Suprapubic skin (tissue), 4 donors: ENCODE measurements around the gene TMCC2. TPM values are rescaled to one million over a fixed set of nuclear protein-coding genes. Genes with fewer than 3 reads are reported as not detected.
A peak's percentile ranks its signal among the peaks of the same experiment; 100 is the strongest.

Source experiments
- DNase-seq, 2 donors: peaks; one replicate each; pipeline ENCODE4 v3.0.0-alpha.2; 2019; ENCODE audit warnings: low spot score in 2 of 2
- H3K27ac ChIP-seq: fragments of 200-600 bp; sonication (generic); one replicate; pipeline ENCODE4 v1.5.1; 2019
- H3K27me3 ChIP-seq: fragments of 200-600 bp; sonication (generic); one replicate; pipeline ENCODE4 v1.5.1; 2019
- H3K36me3 ChIP-seq: fragments of 200-600 bp; sonication (generic); one replicate; pipeline ENCODE4 v1.5.1; 2019
- H3K4me1 ChIP-seq: fragments of 200-600 bp; sonication (generic); one replicate; pipeline ENCODE4 v1.5.1; 2019
- H3K4me3 ChIP-seq: fragments of 200-600 bp; sonication (generic); one replicate; pipeline ENCODE4 v1.5.1; 2019; ENCODE audit warnings: mild to moderate bottlenecking
- H3K9me3 ChIP-seq: fragments of 200-600 bp; sonication (generic); one replicate; pipeline ENCODE4 v1.5.1; 2019
- EP300 ChIP-seq: sonication (generic); formaldehyde crosslinking; IDR thresholded peaks from one replicate; pipeline ENCODE4 v1.6.1; 2017; ENCODE audit warnings: antibody characterized with exemption
- POLR2A ChIP-seq, 2 donors: fragments of 450-650 bp; IDR thresholded peaks; one replicate each; pipeline ENCODE4 v1.6.1; 2017; ENCODE audit warnings: antibody characterized with exemption in 2 of 2, mild to moderate bottlenecking in 2 of 2, moderate library complexity in 2 of 2
- POLR2AphosphoS5 ChIP-seq, 3 donors: sonication (generic); formaldehyde crosslinking; IDR thresholded peaks; one replicate each; pipeline ENCODE4 v1.6.1; 2017; ENCODE audit warnings: antibody characterized with exemption in 3 of 3
- WGBS: methylation state at CpG from one replicate; pipeline ENCODE4 v1.1.5; 2018; 5-methylcytosine and 5-hydroxymethylcytosine counted together
- total RNA-seq, 4 donors: library from RNA; depleted of rRNA; stranded (reverse); fragments of >200 nt; gene quantifications; one replicate each; pipeline ENCODE4 v1.1.0, GENCODE V29; 2016
- TF ChIP-seq, protein P1 (sequence below), 2 donors: fragments of 200-600 bp in 1 of 2; fragments of 450-650 bp in 1 of 2; sonication (generic) in 1 of 2; IDR thresholded peaks; one replicate each; pipeline ENCODE4 v1.5.1; 2016 to 2019; ENCODE audit warnings: antibody characterized with exemption in 2 of 2, mild to moderate bottlenecking in 1 of 2, moderate library complexity in 1 of 2

The TMCC2 gene
- total RNA-seq, 4 donors from 2014 or later: 3.1 to 4.3 (median 4.1) TPM

- no peaks in the 10 kb centered on the region for H3K27me3 ChIP-seq
- WGBS: 79% methylated on average over 15 of the region's 15 CpGs
- peak overlapping the region; percentile 82 for H3K27ac ChIP-seq
- no peak overlapping the region for H3K4me3 ChIP-seq
- H3K4me1 ChIP-seq: peaks cover 69% of the 10 kb centered on the region
- no peak for DNase-seq
- TF ChIP-seq POLR2AphosphoS5 (IDR thresholded peaks at IDR 0.05) (no peak), EP300 (no peak), POLR2A (IDR thresholded peaks at IDR 0.05) (no peak)
- TF ChIP-seq, protein P1, sequence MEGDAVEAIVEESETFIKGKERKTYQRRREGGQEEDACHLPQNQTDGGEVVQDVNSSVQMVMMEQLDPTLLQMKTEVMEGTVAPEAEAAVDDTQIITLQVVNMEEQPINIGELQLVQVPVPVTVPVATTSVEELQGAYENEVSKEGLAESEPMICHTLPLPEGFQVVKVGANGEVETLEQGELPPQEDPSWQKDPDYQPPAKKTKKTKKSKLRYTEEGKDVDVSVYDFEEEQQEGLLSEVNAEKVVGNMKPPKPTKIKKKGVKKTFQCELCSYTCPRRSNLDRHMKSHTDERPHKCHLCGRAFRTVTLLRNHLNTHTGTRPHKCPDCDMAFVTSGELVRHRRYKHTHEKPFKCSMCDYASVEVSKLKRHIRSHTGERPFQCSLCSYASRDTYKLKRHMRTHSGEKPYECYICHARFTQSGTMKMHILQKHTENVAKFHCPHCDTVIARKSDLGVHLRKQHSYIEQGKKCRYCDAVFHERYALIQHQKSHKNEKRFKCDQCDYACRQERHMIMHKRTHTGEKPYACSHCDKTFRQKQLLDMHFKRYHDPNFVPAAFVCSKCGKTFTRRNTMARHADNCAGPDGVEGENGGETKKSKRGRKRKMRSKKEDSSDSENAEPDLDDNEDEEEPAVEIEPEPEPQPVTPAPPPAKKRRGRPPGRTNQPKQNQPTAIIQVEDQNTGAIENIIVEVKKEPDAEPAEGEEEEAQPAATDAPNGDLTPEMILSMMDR (IDR thresholded peaks at IDR 0.05): no peak
- no peaks in the 10 kb centered on the region for H3K36me3 ChIP-seq
- H3K9me3 ChIP-seq: no peaks in the 10 kb centered on the region
Measured at GRCh38 chr1:205283270-205284147, 55.8 kb downstream of the TMCC2 start.

- Histone ChIP-seq H3K4me3 (no peak overlapping the region), H3K27me3 (no peaks in the 10 kb centered on the region), H3K9me3 (no peaks in the 10 kb centered on the region), H3K36me3 (no peaks in the 10 kb centered on the region), H3K27ac (peak overlapping the region; percentile 82), H3K4me1 (peaks cover 70% of the 10 kb centered on the region)
- DNase-seq: peak; percentile 92 to 94
- 23% methylated on average over 4 of the region's 7 CpGs for WGBS
- no peak for TF ChIP-seq POLR2A (IDR thresholded peaks at IDR 0.05)
- no peak for TF ChIP-seq EP300
- TF ChIP-seq, protein P1 (IDR thresholded peaks at IDR 0.05): peak in 1 of 2 donors; percentile 10
- TF ChIP-seq POLR2AphosphoS5 (IDR thresholded peaks at IDR 0.05): peak in 1 of 3 donors; percentile 71
Measured at GRCh38 chr1:205284420-205285144, 56.8 kb downstream of the TMCC2 start.

- H3K4me1 ChIP-seq: peaks cover 70% of the 10 kb centered on the region
- no peak overlapping the region for H3K4me3 ChIP-seq
- TF ChIP-seq POLR2AphosphoS5 (IDR thresholded peaks at IDR 0.05): no peak
- TF ChIP-seq POLR2A (IDR thresholded peaks at IDR 0.05): no peak
- no peak for TF ChIP-seq EP300
- TF ChIP-seq, protein P1 (IDR thresholded peaks at IDR 0.05): no peak
- DNase-seq: no peak
- 44% methylated on average over 12 of the region's 12 CpGs for WGBS
- H3K9me3 ChIP-seq: no peaks in the 10 kb centered on the region
- no peaks in the 10 kb centered on the region for H3K27me3 ChIP-seq
- H3K27ac ChIP-seq: peak overlapping the region; percentile 82
- no peaks in the 10 kb centered on the region for H3K36me3 ChIP-seq
Measured at GRCh38 chr1:205285381-205286101, 57.8 kb downstream of the TMCC2 start.

DNA sequence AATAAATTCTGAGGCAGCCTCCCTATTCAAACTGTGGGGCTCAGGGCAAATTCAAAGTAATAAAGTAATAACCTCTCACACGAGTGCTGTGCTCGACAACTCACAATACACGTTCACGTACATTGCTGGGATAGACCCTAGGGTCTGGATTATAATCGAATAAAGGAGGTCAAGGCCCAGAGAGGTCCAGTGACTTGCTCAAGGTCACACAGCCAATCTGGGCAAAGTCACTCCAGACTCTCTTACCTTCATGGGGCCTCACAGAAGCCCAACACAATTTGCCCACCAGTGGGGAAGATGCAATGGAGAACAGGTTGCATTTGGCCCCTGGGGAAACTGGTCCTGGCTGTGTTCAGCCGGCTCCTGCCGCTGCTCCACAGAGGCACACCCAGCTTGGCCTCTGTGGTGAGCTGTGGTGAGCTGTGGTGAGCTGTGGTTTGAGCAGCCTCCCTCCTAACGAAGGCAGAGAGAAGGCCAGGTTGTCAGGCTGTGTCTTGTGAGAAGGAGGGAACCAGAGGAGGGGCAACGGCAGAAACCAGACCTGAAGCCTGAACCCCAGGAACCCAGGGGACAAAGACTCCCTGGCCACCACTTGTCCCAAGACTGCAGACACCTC, 58.7 kb downstream of the TMCC2 start:
- H3K4me3 ChIP-seq: no peak overlapping the region
- TF ChIP-seq POLR2AphosphoS5 (IDR thresholded peaks at IDR 0.05): no peak
- no peak for TF ChIP-seq EP300
- TF ChIP-seq POLR2A (IDR thresholded peaks at IDR 0.05): no peak
- TF ChIP-seq, protein P1 (IDR thresholded peaks at IDR 0.05): no peak
- H3K9me3 ChIP-seq: no peaks in the 10 kb centered on the region
- H3K27me3 ChIP-seq: no peaks in the 10 kb centered on the region
- peaks cover 70% of the 10 kb centered on the region for H3K4me1 ChIP-seq
- no peak for DNase-seq
- H3K36me3 ChIP-seq: no peaks in the 10 kb centered on the region
- H3K27ac ChIP-seq: no peak overlapping the region
- 98% methylated on average over 5 of the region's 9 CpGs for WGBS
